HG03432 (cell line): ENCODE data around the gene FCHSD2.
A peak's percentile ranks its signal among the peaks of the same experiment; 100 is the strongest.

Experiments
- ATAC-seq: cut with Tn5 transposase; IDR thresholded peaks from one replicate; pipeline ENCODE4 v1.9.1; 2021; ENCODE audit warnings: mild to moderate bottlenecking, moderate library complexity; ENCODE audit not compliant: unreplicated experiment

Gene FCHSD2

DNA sequence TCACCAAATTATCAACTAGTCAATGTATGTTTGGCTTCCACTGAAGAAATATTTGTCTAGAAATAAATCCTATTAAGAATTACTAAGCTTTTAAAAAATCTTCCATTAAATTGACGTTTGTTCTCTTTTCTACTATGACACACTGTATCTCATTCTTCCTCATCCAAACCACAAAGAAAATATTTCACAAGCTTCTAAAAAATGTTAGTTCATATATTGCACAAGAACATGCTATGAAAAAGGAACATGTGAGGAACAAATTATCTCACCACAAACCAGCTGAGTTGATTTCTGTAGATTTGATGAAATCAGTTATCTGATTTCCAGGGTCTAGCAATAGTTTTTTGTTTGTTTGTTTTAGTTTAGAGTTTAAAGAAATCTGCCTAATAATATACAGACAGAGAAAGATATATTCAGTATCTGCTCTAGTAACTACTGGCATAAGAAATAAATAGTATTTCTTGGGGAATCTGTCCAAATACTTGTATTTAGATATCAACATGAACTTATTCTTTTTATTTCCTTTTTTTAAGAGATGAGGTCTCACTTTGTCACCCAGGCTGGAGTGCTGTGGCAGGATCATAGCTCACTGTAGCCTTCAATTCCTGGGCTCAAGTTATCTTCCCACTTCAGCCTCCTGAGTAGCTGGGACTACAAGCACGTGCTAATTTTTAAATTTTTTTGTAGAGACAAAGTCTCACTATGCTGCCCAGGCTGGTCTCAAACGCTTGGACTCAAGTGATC is 166.2 kb downstream of the FCHSD2 start:
- no peak for ATAC-seq

DNA sequence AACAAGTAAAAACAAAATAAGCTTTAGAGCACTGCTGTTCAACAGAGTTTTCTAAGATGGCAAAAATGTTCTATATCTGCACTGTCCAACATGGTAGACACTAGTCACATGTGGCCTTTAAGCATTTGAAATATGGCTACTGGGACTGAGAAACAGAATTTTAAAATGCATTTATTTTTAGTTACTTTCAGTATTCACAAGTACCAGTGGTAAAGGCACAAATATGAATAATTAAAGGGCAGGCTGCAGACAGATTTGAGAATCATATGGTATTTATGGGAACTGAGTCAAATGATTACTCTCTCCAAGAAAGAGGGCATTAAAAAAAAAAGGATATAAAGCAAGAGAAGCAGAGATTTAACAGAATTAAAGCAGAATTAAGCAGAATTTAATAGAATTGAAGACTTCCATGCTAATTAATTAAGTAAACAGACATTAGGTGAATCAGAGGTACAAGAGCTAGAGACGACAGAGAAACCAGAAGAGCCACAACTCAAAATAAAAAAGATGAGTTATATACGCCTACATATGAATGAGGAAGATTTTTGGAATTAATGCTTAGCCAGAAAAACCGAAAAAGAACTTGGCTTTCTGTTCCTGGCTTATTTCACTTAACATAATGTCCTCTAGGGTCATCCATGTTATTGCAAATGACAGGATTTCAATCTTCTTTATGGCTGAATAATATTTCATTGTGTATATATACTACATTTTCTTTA is 167.5 kb downstream of the FCHSD2 start:
- no peak for ATAC-seq

DNA sequence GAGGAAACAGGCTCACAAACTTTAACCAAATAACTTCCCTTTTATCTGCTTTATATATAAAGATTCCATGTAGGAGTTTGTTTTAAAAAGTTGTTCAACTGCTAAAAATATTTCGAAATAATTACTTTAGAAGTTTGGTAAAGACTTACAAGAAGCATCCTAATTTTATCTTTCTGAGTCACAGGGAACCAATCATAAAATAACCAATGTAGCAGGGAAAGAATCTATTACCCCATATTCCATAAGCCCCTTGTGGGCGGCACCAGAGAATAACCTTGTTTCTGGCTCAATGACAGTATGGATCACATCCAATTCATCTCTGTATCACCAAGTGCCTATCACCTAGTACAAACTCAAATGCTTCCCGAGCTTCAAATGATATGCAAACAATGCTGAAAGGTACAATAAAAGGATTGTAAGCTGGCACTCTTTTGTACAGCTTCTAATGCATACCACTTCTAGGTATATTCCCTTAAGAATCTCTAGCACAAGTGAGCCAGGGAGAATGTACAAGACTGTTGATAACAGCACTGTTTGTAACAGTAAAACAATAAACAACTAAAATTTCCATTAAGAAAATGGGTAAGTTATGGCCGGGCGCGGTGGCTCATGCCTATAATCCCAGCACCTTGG is 169.5 kb downstream of the FCHSD2 start:
- no peak for ATAC-seq

DNA sequence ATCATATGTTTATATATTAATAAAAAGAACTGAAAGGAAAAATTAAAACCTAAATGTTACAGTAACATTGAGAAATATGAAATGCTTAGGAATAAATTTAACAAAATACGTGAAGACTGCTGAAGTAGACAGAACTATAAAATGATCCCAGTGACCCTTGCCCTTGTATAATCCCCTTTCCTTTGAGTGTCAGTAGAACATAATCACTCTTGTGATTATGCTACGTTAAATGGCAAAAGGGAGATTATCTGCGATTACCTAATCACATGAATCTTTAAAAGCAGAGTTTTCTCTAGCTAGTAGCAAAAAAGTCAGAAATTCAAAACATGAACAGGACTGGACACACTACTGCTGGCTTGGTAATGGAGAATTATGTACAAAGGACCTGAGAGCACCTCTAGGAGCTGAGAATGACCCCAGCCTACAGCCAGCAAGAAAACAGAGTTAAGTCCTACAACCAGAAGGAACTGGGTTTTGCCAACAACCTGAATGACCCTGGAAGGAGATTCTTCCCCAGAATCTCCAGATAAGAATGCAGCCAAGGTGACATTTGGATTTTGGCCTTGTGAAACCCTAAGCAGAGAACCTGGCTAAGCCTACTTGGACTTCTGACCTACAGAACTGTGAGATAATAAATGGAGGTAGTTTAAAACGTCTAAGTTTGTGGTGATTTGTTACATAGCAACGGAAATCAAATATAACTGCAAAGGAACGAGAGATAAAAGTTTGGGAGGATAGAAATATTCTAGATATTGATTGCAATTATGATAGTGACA is 170.7 kb downstream of the FCHSD2 start:
- ATAC-seq: no peak

DNA sequence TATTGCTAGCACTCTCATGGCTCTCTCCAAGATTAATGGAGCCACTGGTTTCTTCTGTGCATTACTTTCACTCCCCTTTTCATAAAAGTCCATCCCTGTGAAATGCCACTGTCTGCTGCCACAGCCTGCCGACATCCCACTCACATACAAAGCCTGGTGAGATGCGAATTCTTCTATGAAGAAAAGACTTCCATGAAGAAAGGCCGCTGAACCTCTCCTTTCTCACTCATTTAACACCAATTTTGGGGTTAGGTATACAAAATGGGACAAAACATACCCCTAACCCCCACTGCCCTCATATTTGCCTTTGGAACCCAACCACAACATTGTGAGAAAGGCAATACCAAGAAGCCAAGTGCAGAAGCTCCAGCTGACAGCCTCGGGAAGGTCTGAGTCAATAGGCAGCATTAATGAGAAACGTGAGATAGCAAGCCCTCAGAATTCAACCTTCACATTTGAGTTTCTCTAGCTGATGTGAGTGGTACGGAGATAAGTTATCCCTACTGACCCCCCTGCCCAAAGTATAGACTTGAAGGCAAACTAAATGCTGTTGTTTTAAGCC is 171.5 kb downstream of the FCHSD2 start:
- ATAC-seq: no peak

DNA sequence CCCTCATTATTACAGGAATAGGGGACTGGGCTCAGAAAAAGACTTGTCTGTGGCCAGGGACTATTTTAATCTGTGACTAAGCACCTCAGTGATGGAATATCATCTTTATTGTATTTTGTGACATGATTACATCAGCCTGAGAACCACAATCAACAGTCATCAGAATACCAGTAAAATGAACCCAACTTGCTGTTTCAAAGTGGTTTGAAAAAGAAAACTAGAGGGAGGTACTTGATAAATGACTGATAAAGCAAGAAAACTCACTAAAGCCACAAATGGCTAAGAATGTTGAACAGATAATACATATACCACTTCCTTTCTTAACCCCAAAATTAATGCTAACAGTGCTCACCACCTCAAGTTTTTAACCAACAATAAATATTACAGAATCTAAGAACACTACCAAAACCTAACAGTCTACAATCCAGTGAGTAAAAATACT is 172.2 kb downstream of the FCHSD2 start:
- ATAC-seq: peak; percentile 87

DNA sequence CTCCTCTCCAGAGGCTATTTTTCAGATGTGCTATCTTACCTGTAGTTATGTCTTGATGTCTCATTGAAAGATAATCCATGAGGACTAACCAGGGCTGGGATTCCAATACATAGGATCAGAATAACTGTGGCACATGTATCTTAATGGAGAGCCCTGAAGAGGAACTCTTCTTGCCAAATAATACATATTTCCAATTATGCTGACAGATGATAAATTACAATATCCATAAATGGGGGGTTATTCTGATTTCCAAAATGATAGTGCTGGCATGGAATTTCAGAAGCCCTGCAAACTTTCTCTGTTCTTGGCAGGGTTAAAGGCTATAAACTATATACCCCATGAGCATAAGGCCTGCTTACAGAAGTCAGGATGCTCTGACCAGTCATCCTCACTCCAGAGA is 173.7 kb downstream of the FCHSD2 start:
- ATAC-seq: no peak

DNA sequence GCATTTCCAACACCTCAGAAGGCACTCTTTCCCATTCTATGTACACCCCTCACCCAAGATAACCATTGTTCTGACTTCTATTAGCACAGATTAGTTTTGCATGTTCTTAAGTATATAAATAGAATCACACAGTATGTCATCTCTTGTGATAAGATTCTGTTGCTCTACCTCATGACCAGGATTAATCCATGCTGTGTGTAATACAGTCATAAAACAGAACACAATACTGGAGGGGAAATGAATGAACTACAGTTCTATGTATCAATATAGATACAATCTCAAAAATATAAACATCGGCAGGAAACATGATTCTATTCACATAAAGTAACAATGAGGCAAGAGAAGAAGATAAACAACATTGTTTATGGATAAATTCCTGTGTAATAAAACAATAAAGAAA is 176.4 kb downstream of the FCHSD2 start:
- ATAC-seq: no peak

DNA sequence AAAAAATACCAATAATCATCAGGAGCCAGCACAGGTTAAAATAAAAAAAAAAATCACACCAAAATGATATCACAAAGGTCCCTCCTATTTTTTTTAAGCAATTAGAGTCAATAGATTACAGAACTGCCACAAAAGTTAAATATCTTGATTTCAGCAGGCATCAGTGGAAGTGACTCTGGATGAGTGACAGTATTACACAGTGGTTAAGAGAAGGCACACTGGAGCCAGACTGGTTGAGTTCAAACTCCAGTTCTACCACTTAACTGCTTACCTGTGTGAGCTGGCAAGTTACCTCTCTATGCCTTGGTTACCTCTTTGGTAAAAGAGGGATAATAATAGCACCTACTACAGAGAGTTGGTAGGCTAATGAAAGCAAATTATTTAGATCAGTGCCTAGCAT is 179.4 kb downstream of the FCHSD2 start:
- no peak for ATAC-seq

DNA sequence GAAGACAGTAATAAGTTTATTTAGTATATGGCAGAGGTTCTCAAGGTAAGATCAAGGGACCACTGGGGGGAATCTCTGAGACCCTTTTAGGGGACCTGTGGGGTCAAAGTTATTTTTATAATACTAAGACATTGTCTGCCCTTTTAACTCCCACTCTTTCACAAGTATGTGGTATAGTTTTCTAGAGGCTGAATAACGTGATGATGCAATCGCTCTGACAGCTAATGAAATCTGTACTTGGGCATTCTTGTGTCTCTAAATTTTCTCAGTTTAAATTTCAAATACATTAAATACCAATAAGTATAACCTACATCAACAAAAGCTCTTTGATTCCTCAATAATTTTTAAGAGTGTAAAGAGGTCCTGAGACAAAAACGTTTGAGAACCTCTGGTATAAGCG is 180.0 kb downstream of the FCHSD2 start:
- ATAC-seq: no peak

DNA sequence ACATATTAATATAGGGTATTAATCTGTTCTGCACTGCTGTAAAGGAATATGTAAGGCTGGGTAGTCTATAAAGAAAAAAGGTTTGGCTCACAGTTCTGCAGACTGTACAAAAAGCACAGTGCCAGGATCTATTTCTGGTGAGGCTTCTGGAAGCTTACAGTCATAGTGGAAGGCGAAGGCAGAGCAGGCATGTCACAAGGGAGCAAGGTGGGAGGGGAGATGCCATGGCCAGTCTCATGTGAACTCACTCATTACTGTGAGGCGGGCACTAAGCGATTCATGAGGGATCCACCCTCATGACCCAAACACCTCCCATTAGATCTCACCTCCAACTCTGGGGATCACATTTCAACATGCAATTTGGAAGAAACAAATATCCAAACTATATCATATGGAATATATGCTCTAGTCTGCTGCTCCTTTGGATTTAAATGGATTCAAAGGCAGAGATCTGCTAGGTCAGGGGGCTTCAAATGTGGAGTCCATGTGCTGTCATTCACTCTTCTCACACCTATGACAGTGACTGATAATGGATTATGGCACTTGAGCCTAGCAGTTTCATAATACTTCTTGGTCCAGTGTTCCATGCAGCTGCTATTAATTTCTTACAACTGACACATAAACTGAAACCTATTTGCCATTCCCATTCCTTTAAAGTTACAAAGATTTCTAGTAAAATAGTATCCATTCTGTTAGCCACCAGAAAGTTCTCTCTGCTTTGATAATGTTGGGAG is 182.0 kb downstream of the FCHSD2 start:
- no peak for ATAC-seq

DNA sequence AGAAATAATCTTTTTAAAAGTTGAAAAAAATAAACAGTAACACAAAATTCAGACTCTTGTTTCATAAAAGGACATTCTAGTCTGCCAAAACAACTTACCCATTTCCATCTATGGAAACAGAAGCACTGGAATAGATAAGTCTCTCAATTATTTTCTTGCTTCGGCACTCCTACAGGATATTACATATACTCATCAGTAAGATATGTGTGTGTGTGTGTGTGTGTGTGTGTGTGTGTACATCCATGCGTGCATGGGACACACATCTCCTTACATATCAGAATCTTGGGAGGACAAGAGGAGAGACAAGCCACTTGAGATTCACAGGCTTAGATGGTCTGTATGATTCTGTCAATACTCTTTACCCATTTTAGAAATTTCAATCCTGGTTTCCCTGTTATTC is 183.3 kb downstream of the FCHSD2 start:
- no peak for ATAC-seq

DNA sequence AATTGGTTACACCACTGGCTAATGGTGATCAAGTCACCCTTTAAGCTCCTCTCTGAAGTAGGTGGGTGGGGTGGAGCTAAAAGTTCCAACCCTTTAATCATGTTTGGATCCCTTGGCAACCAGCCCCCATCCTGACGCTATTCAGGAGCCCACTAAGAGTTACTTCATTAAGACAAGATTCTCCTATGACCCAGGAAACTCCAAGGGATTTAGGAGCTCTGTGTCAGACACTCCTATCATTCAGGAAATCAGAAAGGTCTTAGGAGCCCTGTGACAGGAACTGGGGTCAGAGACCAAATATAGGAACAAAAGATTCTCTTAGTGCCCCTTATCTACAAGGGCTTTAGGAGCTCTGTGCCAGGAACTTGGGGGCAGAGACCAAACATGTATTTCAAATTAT is 186.7 kb downstream of the FCHSD2 start:
- ATAC-seq: no peak

DNA sequence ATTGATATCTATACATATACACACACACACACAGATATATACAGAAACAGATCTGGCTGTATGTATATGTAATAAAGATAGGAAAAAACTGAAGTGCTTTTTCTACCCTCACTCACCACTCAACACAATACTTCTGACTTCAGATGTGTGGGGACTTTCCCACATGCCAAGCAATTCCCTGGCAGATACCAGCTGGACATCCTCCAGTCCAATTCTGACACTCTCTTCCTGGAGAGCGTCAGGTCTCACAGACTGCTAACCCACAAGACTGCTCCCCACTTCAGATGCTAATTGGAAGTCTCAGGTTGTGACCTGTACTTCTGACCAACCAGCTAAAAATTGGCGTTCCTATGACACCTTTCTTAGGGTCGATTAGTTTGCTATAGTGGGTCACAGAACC is 187.3 kb downstream of the FCHSD2 start:
- no peak for ATAC-seq

DNA sequence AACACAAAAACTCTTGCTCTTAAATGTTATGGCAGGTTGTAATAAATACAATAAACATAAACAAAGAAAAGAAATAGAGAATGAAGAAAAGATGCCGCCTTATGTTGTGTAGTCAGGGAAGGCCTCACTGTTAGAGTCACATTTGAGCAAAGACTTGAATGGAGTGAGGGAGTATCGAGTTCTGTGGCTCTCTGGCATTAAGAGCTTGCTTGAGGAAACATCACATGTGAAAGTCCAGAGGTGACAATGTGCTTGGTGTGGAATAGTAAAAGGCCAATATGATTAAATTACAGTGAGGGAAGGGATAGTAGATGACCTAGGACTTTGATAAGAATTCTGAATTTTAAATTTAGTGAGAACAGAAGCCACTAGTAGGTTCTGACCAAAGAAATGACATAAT is 188.5 kb downstream of the FCHSD2 start:
- no peak for ATAC-seq

DNA sequence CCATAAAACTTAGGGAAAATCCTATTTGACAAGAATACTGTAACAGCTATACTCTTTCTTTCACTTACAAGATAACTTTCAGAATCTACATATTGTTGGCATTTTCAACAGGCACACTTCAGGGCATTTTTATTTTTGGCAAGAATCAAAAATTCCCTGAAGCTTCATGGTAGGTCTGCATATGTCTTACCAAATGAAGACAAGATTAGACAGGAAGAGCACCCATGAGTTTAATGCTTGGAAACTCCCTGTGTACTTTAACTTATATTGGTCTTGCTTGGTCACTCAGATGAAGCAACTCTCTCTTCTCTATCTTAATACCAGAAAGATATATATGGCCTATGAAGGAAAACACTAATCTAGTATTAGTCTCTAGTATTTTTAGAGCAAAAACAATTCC is 190.2 kb downstream of the FCHSD2 start:
- ATAC-seq: peak; percentile 48

DNA sequence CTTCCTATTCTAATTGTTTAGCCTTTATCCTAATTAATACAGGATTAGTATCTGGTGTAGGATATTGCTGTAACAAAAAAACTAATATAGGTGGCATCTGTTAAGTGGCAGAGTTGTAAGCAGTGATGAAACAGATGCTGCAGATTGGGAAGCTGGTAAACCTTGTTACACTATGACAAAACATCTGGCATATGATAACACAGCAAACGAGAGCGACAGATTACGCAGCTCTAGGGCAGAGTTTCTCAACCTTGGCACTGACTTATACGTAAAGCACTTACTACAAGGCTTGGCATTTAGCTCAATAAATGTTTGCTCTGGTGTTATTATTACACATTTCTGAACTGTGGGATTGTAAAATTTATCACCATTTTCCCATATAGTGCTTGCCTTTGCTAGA is 190.9 kb downstream of the FCHSD2 start:
- no peak for ATAC-seq

DNA sequence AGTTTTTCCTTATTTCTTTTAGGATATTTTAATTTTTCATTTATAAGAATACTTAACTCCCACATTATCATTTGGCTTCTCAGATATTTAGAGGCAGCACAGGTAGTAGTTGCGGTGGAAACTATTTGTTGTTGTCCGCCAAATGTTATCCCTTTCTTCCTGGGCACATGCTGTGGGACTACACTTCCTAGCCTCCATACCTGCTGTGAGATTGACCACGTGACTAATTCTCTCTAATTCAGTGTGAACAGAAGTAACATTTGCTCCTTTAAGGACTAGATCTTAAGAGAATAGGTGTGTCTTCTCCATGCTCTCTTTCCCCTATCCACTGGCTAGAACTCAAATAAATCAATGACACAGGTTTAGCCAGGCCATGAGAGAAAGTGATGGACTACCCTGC is 191.4 kb downstream of the FCHSD2 start:
- ATAC-seq: no peak

DNA sequence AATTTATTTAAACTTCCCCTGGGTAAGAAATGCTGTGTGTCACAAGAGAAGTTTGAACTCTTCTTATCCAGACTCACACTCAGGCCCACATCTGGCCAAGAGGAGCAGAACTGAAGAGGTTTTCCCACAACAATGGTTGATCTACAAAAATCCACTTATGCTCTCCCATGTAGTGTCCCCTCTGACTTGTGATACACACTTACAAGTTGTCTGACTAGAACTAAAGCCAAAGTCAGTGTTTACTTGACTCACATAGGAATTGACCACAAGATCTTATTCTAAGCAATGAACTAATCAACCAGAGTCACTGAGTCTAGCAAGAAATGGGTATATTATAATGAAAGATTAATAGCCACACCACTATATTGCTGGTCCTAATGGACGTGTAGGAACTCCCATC is 194.9 kb downstream of the FCHSD2 start:
- ATAC-seq: no peak

DNA sequence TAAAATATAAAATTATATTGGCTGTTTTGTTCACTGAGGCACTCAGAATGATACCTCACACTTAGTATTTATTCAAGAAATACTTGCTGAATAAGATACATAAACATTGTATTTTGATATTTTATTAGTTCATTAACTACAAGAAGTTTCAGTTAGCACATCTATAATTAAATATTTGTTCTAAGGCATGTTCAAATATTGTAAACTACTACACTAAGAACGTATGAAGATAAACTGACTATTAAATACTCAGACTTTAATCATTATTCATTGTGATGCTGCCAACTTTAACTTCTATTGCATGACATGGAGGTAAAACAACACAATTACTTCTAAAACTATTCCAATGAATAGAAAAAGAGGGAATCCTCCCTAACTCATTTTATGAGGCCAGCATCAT is 198.5 kb downstream of the FCHSD2 start:
- no peak for ATAC-seq
